OCI-LY3 (cell line): ENCODE results near the gene LRCH1.

Experiments used
- EZH2phosphoT487 ChIP-seq: fragments of 200-600 bp; shearing (Covaris generic); IDR thresholded peaks from 2 replicates; pipeline ENCODE4 v1.6.1; 2018; ENCODE audit warnings: antibody characterized with exemption, mixed run types, low read depth
- TF ChIP-seq, protein P1 (sequence below): fragments of 200-600, 300-600 bp; sonication (generic); IDR thresholded peaks from 2 replicates; pipeline ENCODE4 v1.5.1; 2014; ENCODE audit warnings: antibody characterized with exemption, low read length, low read depth

DNA sequence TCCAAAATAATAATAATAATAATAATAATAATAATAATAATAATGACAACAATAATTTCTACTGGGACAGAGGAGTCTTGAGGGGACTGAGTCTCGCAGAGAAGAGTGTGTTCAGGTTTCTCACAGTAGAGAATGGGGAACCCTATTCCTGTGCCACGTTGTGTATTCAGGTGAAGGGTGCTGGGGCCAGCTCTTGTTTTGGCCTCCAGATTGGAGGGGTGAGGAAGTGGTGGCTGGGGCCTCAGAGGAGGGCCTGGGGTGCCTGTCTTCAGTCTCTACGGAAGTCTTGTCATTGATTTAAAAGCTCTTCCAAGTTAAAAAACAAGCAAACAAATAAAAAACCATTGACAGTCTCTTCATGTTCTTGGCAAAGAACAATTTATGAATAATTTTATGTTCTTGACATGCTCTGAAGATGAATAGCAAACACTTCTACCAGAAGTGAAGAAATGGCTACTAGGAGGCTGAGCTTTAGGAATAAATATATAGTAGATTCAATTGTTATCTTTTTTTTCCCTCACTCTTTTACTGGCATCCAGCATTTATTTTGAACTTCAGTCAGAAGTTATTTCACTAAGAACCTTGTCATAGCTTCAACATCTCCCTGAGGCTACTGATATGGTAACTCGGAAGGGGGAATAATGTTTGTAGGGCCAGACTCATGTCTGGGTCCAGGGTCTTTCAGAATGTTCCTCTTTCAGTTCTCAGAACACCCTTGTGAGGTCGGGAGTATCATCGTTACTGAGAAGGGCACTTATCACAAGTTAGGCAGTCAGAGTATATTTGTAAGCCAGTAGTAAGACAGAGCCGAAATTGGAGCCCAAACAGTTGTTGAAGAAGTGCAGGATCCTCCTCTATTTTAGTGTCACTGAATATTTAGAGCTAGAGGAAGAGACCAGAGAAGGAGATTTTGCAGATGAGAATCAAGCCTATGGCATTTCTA, 13.1 kb downstream of the LRCH1 start:
- TF ChIP-seq, protein P1, sequence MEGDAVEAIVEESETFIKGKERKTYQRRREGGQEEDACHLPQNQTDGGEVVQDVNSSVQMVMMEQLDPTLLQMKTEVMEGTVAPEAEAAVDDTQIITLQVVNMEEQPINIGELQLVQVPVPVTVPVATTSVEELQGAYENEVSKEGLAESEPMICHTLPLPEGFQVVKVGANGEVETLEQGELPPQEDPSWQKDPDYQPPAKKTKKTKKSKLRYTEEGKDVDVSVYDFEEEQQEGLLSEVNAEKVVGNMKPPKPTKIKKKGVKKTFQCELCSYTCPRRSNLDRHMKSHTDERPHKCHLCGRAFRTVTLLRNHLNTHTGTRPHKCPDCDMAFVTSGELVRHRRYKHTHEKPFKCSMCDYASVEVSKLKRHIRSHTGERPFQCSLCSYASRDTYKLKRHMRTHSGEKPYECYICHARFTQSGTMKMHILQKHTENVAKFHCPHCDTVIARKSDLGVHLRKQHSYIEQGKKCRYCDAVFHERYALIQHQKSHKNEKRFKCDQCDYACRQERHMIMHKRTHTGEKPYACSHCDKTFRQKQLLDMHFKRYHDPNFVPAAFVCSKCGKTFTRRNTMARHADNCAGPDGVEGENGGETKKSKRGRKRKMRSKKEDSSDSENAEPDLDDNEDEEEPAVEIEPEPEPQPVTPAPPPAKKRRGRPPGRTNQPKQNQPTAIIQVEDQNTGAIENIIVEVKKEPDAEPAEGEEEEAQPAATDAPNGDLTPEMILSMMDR = no peak
- TF ChIP-seq EZH2phosphoT487 = no peak
